GM18520 (cell line): ENCODE measurements around the gene KRT7.

Experiments used
- ATAC-seq: cut with Tn5 transposase; IDR thresholded peaks from one replicate; pipeline ENCODE4 v1.9.1; 2021; ENCODE audit not compliant: unreplicated experiment

Gene KRT7

GRCh38 chr12:52199294-52199919 is 33.6 kb upstream of the KRT7 start:
- ATAC-seq = no peak

GRCh38 chr12:52200086-52200780 is 32.8 kb upstream of the KRT7 start:
- ATAC-seq = no peak

DNA sequence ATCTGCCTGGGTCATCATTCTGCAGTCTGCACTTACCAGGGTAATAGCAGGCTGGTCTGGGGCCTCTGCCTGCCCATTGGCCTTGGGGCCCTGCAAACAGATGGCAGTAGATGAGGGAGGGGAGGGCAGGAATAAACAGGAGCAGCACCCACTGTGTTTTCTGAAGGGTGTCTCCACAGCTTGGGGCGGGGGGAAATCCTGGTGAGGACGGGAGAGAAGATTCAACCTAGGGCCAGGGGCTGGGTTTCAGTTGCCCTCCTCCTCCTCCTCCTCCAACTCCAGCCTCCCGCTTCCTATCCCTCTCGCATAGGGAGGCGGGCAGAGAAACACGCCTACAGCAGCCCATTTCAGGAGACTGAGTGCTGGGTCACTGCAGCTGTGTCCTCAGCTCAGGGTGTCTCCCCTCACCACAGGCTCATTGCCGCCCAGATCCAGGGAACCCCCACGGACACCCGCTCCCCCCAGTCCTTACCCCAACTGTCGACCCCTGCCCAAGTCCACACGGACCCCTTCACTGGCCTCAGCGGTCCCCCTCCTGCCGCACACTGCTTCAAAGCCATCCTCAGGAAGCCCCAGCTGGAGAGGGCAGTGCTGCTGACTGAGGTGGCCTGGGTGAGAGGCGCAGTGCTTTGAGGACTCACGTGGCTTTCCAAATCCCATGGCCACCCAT is 32.1 kb upstream of the KRT7 start:
- ATAC-seq = no peak

GRCh38 chr12:52201451-52201839 is 31.6 kb upstream of the KRT7 start:
- ATAC-seq = no peak

DNA sequence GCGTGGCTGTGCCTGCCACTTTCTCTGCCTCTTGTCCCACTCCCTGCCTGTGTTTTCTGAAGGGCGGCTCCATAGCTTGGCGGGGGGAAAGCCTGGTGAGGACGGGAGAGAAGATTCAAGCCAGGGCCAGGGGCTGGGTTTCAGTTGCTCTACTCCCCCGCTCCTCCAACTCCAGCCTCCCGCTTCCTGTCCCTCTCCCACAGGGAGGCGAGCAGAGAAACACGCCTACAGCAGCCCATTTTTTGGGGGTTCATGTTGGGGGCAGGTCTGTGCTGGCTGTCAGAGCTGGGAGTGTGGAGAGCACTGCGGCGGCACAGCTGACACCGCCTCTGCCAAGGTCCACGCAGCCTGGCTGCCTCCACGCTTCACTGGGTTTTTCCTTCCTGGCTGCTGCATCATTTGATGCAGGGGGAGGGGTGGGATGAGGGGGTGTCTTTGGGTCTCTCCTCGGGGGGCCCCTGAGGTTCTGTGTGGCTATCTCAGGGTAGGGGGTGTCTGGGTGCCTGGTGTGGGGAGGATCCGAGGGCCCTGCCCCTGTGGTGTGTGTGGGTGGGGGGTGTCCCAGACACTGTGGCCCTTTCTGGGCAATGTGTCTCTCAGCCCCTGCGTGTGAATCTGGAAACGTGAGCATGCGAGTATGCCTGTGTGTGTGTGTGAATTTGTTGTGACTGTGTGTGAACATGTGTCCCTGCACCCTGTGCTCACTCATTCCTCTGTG is 30.5 kb upstream of the KRT7 start:
- no peak for ATAC-seq

DNA sequence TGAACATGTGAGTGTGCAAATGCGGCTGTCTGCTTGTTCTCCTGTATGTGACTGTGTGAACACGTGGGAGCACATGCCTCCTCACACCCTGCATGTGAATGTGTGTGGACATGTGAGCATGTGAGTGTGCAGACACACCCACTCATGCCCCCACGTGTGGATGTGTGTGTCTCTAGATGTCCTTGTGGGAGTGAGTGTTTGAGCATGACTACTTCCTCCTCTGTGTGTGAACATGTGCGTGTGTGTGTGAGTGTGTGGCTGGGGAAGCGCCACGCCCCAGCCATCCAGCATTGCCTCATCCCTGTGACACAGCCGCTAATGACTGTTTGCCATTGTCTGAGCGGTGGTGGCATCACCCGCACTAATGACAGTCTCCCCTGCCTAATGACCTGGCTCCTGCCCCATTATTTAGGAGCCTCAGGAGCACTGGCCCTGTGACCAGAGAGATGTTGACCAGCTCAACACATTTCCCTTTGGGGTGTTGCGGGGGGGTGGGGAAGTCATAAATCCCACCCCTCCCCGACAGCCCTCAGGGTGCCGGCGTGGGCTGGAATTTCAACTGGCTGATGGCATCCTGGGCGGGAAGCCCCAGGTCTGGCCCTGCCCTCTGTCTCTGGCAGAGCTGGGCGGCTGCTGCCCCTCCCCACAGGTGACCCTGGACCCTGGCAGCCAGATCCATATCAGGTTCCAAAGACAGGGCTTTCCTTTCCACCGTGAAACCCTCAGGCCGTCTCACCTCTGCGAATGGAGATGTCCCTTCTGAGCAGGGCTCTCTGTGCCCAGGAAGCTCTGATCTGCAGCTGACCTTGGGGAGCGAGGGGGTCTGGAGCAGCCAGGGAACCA is 29.7 kb upstream of the KRT7 start:
- no peak for ATAC-seq

DNA sequence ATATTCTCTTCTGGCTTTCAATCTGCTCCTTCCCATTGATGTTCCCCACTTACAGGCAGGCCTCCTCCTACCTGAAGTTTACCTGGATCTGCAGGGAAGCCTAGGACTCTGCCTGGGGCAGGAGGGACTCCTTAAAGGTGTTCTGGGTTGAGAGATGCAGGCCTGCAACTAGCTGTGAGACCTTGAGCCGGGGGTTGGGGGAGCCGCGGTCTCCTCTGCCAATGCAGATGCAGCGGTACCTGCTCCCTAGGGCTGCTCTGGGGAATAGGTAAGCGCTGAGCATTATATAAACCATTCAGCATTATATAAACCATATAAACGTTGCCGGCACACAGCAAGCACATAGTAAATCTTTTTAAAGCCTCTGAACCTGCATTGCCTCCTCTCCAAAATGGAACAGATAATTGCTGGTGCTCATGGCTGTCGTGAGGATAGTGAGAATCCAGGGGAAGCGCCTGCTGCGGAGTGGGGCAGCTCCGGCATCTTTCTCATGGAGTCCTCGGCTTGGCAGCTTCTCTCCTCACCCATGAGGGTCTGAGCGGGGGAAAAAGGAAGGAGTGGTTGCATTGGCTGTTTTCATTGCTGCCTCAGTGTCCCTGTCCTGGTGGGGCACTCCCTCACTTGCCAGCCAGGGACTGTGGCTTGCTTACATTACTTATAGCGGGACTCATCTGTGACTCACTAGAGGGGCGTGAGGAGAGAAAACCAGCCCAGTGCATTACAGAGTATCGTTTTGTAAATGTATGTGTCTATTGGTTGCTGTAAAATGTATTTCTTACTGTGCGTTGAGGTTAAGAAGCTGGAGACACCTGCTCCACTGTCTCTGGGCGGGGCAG is 28.7 kb upstream of the KRT7 start:
- ATAC-seq = no peak

DNA sequence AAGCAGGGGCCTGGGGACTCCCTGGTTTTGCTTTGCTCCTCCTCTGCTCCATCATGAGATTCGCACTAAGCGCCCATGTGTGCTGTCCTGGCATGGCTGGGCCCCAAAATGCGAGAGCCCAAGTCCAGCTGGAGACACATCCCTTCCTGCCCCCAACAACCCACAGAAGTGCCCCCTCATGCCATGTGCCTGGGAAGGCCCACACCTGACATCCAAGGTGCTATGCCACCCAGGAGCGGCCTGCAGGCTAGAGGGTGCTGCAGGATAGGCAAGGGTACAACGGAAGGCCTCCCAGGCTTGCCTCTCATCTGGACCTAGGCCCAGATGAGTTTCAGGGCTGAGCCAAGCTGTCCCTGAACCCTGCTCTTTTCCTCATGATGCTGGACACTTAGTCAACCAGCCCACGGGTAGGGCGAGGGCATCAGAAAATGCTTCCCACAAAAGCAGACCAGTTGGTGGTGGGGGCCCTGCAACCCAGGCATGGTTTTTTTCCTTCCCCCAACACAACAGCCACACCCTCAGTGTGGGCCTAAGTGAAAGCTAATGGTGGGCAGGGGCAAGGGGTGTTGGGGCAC is 28.0 kb upstream of the KRT7 start:
- no peak for ATAC-seq

GRCh38 chr12:52205612-52206303 is 27.3 kb upstream of the KRT7 start:
- no peak for ATAC-seq

- no peak for ATAC-seq
Measured at GRCh38 chr12:52206304-52207040, 26.6 kb upstream of the KRT7 start.

GRCh38 chr12:52207106-52207505 is 25.9 kb upstream of the KRT7 start:
- no peak for ATAC-seq

DNA sequence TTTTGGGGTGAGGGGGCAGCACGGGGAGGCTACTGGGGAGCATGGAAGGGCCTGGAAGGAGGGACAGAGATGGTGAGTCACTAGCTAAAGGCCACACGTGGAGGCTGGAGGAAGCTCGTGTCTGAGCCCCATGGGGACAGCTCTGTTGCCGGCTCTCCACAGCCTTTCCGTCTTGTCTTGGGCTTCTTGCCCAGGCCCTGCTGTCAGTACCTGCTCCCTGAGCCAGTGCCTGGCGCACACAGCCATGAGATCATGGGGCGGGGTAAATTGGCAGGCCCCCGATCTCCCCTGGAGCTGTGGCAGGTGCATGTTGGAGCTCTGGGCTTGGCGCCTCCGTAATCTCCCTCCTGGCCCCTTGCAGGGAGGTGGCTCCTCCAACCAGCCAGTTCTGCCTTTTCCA is 25.1 kb upstream of the KRT7 start:
- no peak for ATAC-seq

DNA sequence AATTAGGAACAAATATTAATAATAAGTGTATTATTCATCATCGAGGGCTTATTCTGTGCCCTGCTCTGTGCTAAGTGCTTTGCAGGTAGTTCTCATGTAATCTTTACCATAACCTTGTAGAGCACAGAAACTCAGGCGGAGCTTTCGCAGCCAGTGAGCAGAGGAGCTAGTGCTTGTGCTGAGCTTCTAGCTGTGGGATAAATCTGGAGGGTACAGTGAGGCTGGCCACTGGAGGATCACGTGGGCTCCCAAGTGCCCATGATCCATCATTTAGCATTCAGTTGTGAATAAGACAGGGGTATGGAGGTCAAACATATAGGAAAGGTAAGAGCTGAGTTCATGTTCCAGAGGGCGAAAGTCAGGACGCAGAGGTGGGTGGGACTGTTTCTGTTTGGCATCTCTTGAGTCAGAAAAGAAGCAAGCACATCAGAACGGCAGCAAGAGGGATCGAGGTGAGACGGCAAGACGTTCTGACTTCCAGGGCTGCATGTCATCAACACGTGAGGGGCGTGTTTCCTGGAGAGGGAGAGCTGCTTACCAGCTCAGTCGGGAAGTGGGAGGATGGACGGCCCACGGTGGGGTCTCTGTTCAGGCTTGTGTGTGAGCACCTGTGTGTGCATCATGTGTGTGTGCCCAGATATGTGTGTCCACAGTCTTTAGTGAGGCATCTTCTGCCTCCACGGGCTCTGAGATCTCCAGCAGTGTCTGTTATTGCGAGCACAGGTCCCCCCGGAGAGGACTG is 24.4 kb upstream of the KRT7 start:
- ATAC-seq = no peak

GRCh38 chr12:52209321-52209720 is 23.7 kb upstream of the KRT7 start:
- ATAC-seq = no peak

GRCh38 chr12:52210186-52210924 is 22.7 kb upstream of the KRT7 start:
- ATAC-seq = no peak

- no peak for ATAC-seq
Measured at GRCh38 chr12:52210925-52211650, 22.0 kb upstream of the KRT7 start.
